ENCODE results near the gene COL16A1. TPM values are rescaled to one million over a fixed set of nuclear protein-coding genes. Genes with fewer than 3 reads are reported as not detected.

COL16A1 gene
- total RNA-seq, 1 experiment from 2014 or later: 6.2 TPM

GRCh38 chr1:31725134-31725533, 21.3 kb upstream of the COL16A1 start:
- Histone ChIP-seq H3K4ac (ENCODE audit: low read depth, low read length) (no peak overlapping the region), H3K56ac (ENCODE audit: insufficient read length, low read depth, low read length) (no peak overlapping the region), H4K5ac (ENCODE audit: insufficient read length, low read depth, low read length) (no peak overlapping the region), H3K9me3 (ENCODE audit: control insufficient read depth, low read depth, low read length) (no peaks in the 10 kb centered on the region), H3K18ac (ENCODE audit: insufficient read length, low read depth, low read length) (no peak overlapping the region), H2BK20ac (ENCODE audit: low read depth, low read length, poor library complexity, severe bottlenecking) (no peak overlapping the region), H3K79me2 (ENCODE audit: insufficient read depth, low read length) (no peaks in the 10 kb centered on the region), H3K14ac (ENCODE audit: insufficient read depth, low read length) (no peak overlapping the region), H3K27ac (ENCODE audit: insufficient read length, low read depth, low read length) (no peak overlapping the region), H2BK12ac (ENCODE audit: insufficient read length, low read depth, low read length) (no peak overlapping the region), H3K4me2 (ENCODE audit: insufficient read depth, insufficient read length, low read length) (no peak overlapping the region), H3T11ph (ENCODE audit: low read length) (no peak overlapping the region), H3K9ac (ENCODE audit: extremely low read depth, insufficient read length, low read length) (no peak overlapping the region), H2AK5ac (ENCODE audit: insufficient read length, low read length) (no peak overlapping the region), H3K23ac (ENCODE audit: insufficient read length, low read depth, low read length) (no peak overlapping the region), H3K23me2 (ENCODE audit: insufficient read length, low read depth, low read length, poor library complexity, severe bottlenecking) (no peaks in the 10 kb centered on the region), H4K20me1 (ENCODE audit: control insufficient read depth, insufficient read depth, insufficient read length) (no peaks in the 10 kb centered on the region), H2BK5ac (ENCODE audit: insufficient read length, low read length) (no peak overlapping the region), H3K4me1 (ENCODE audit: insufficient read depth, low read length) (no peaks in the 10 kb centered on the region), H3K79me1 (ENCODE audit: insufficient read depth, low read depth, low read length, poor library complexity, severe bottlenecking) (no peaks in the 10 kb centered on the region), H2BK15ac (ENCODE audit: low read depth, low read length) (no peak overlapping the region), H4K8ac (replicated peaks; ENCODE audit: insufficient read length, low read depth, low read length) (no peak overlapping the region), H2BK120ac (ENCODE audit: low read depth, low read length, poor library complexity, severe bottlenecking) (no peak overlapping the region), H2AFZ (ENCODE audit: low read length) (no peak overlapping the region), H4K91ac (ENCODE audit: insufficient read length, low read depth, low read length) (no peak overlapping the region), H3K27me3 (ENCODE audit: insufficient read depth, low read length) (no peaks in the 10 kb centered on the region)
- Mint-ChIP-seq H3K27me3 (ENCODE audit: low read depth) (peaks cover 11% of the 10 kb centered on the region; the same call in 1 of the 2 replicates), H3K36me3 (ENCODE audit: insufficient read depth in 1 of 3, low read depth in 3 of 3) (no peaks in the 10 kb centered on the region; a peak in 1 of 7 replicates), H3K4me1 (peaks cover 7 to 15% of the 10 kb centered on the region in 2 experiments; a peak in 3 of 4 replicates), H3K4me3 (no peak overlapping the region), H3K9me3 (no peaks in the 10 kb centered on the region), H3K27ac (peak overlapping the region in 1 of 3 experiments; percentile 88; a peak in 1 of 7 replicates)
- no peak for DNase-seq
- peak; percentile 30; the same call in 2 of the 3 replicates for TF ChIP-seq CTCF (conservative IDR thresholded peaks at IDR 0.05)
- no CpG with 5 or more reads among the region's 10 CpGs for WGBS (ENCODE audit: extremely low coverage, insufficient read length, low lambda C conversion rate)

All from H9 (cell line).